GM18517 (cell line): ENCODE data around the gene DBX2.
"Not testable (repeated sequence)": the region's sequence is repeated elsewhere in the genome, so short reads cannot be mapped to it uniquely, and the experiment has no call there.

Experiments
- ATAC-seq: cut with Tn5 transposase; IDR thresholded peaks from one replicate; pipeline ENCODE4 v1.9.1; 2021; ENCODE audit warnings: mild to moderate bottlenecking, moderate library complexity; ENCODE audit not compliant: unreplicated experiment

DBX2 gene

GRCh38 chr12:45050751-45051571 lies at the start of gene DBX2:
Gene DBX2, minus strand, starts transcription at chr12:45051099. Its CDS starts 172 bp downstream, at chr12:45050927.
- ATAC-seq: no peak

GRCh38 chr12:45098766-45099165 lies 47.9 kb upstream of the DBX2 start:
- ATAC-seq: no peak

GRCh38 chr12:45095417-45095816 lies 44.5 kb upstream of the DBX2 start:
- not testable (repeated sequence) for ATAC-seq

GRCh38 chr12:45093051-45093450 lies 42.2 kb upstream of the DBX2 start:
- no peak for ATAC-seq

- ATAC-seq: no peak
Observed at GRCh38 chr12:45089411-45090075, 38.6 kb upstream of the DBX2 start.

- ATAC-seq: no peak
Observed at GRCh38 chr12:45088608-45089007, 37.7 kb upstream of the DBX2 start.

- not testable (repeated sequence) for ATAC-seq
Observed at GRCh38 chr12:45084248-45084647, 33.3 kb upstream of the DBX2 start.

- ATAC-seq: no peak
Observed at GRCh38 chr12:45077251-45077650, 26.4 kb upstream of the DBX2 start.

- no peak for ATAC-seq
Observed at GRCh38 chr12:45076417-45077026, 25.6 kb upstream of the DBX2 start.

GRCh38 chr12:45075587-45076282 lies 24.8 kb upstream of the DBX2 start:
- ATAC-seq: no peak

- ATAC-seq: no peak
Observed at GRCh38 chr12:45065125-45065626, 14.3 kb upstream of the DBX2 start.

GRCh38 chr12:45060976-45061375 lies 10.1 kb upstream of the DBX2 start:
- no peak for ATAC-seq

- ATAC-seq: no peak
Observed at GRCh38 chr12:45051572-45052125, 750 bp upstream of the DBX2 start.

- no peak for ATAC-seq
Observed at GRCh38 chr12:45049912-45050750, 768 bp downstream of the DBX2 start.

- ATAC-seq: no peak
Observed at GRCh38 chr12:45042599-45042998, 8.3 kb downstream of the DBX2 start.

- ATAC-seq: no peak
Observed at GRCh38 chr12:45040977-45041376, 9.9 kb downstream of the DBX2 start.

GRCh38 chr12:45039757-45040156 lies 11.1 kb downstream of the DBX2 start:
- ATAC-seq: no peak

- ATAC-seq: no peak
Observed at GRCh38 chr12:45034861-45035265, 16.0 kb downstream of the DBX2 start.

- no peak for ATAC-seq
Observed at GRCh38 chr12:45017916-45018315, 33.0 kb downstream of the DBX2 start.

GRCh38 chr12:45014396-45014795 lies 36.5 kb downstream of the DBX2 start:
- ATAC-seq: no peak
